K562 (cell line): ENCODE data around the gene DEPDC1B. TPM values are rescaled to one million over a fixed set of nuclear protein-coding genes. Genes with fewer than 3 reads are reported as not detected.

ENCODE experiments used
- ATAC-seq: fragments of 200-7000 bp; cut with Tn5 transposase; 3 replicates; pipeline ENCODE4 v1.9.1; 2020; ENCODE audit warnings: moderate library complexity
- BruUV-seq: library from RNA; stranded (reverse); fragments of 400-500 nt; replicated peaks from 2 replicates; lab custom pipeline; 2021; lab: Mats Ljungman, UMichigan
- CTCF ChIA-PET: fragments of 300-600 bp; formaldehyde crosslinking; extraction: SDS; loops from one replicate; lab custom pipeline; 2021; ENCODE audit warnings: low intra/inter-chr PET ratio; lab: Yijun Ruan, JAX
- POLR2A ChIA-PET: fragments of 300-600, 350-650 bp; sonication (Branson Sonifier 250); formaldehyde crosslinking; extraction: SDS; loops from one replicate; lab custom pipeline; 2021; ENCODE audit warnings: antibody characterized with exemption, inconsistent platforms; lab: Yijun Ruan, JAX
- DNase-seq, 4 experiments: peaks; one replicate each; pipeline versions ENCODE4 v3.0.0 to v3.0.0-alpha.2; 2011 to 2018; ENCODE audit warnings: low spot score in 3 of 4, mixed read lengths in 3 of 4; ENCODE audit errors: extremely low read depth in 1 of 4
- FAIRE-seq: peaks from 2 replicates; lab custom pipeline; 2011; peaks lifted over from hg19 to GRCh38; lab: Jason Lieb, UNC
- H2AFZ ChIP-seq: 2 replicates; pipeline ENCODE4 v1.6.0; 2011; ENCODE audit warnings: low read depth, low read length, control low read depth, inconsistent platforms
- H3K27ac ChIP-seq: fragments of 200-600 bp; 3 replicates; pipeline ENCODE4 v1.8.0; 2011; ENCODE audit warnings: low read depth, mild to moderate bottlenecking, control low read depth, inconsistent platforms, low read length, moderate library complexity, mixed read lengths; ENCODE audit errors: extremely low read depth
- H3K27me3 ChIP-seq, 2 experiments: fragments of 300-600 bp in 1 of 2; 2 replicates in 1 of 2; 3 replicates in 1 of 2; pipeline versions ENCODE4 v1.6.0 to v1.8.0; 2011; ENCODE audit warnings: inconsistent platforms in 2 of 2, low read length in 2 of 2, mild to moderate bottlenecking in 1 of 2, mixed read lengths in 1 of 2, moderate library complexity in 1 of 2; ENCODE audit not compliant: control insufficient read depth in 2 of 2, insufficient read depth in 2 of 2
- H3K36me3 ChIP-seq: fragments of 300-600 bp; 3 replicates; pipeline ENCODE4 v1.8.0; 2011; ENCODE audit warnings: mild to moderate bottlenecking, low read length, inconsistent platforms; ENCODE audit not compliant: control insufficient read depth, insufficient read depth
- H3K4me1 ChIP-seq, 2 experiments: fragments of 200-600 bp in 1 of 2; replicated peaks in 1 of 2; 2 replicates in 1 of 2; 3 replicates in 1 of 2; pipeline versions ENCODE4 v1.5.1 to v1.8.0; 2011; ENCODE audit warnings: inconsistent platforms in 2 of 2, low read length in 2 of 2, mild to moderate bottlenecking in 1 of 2, mixed read lengths in 1 of 2, moderate library complexity in 1 of 2; ENCODE audit not compliant: control insufficient read depth in 2 of 2, insufficient read depth in 2 of 2
- H3K4me2 ChIP-seq: 2 replicates; pipeline ENCODE4 v1.6.1; 2011; ENCODE audit warnings: low read length, control low read depth, inconsistent platforms, mixed read lengths; ENCODE audit not compliant: insufficient read depth
- H3K4me3 ChIP-seq: fragments of 200-600 bp; sonication (generic), shearing (Covaris generic); 2 replicates; pipeline ENCODE4 v1.5.1; 2016; ENCODE audit warnings: control low read depth, inconsistent platforms
- H3K79me2 ChIP-seq: fragments of 200-600 bp; 3 replicates; pipeline ENCODE4 v1.8.0; 2011; ENCODE audit warnings: low read length, inconsistent platforms; ENCODE audit not compliant: control insufficient read depth, insufficient read depth
- H3K9ac ChIP-seq, 2 experiments: 2 replicates each; pipeline versions ENCODE4 v1.6.0 to v1.6.1; 2011; ENCODE audit warnings: low read depth in 2 of 2, low read length in 2 of 2, control low read depth in 1 of 2, inconsistent platforms in 1 of 2, mild to moderate bottlenecking in 1 of 2, mixed read lengths in 1 of 2; ENCODE audit not compliant: insufficient read depth in 1 of 2
- H3K9me1 ChIP-seq: one replicate; pipeline ENCODE4 v1.6.0; 2011; ENCODE audit warnings: inconsistent platforms, mild to moderate bottlenecking, low read length, moderate library complexity; ENCODE audit not compliant: control insufficient read depth, insufficient read depth
- H3K9me3 ChIP-seq: replicated peaks from 2 replicates; pipeline ENCODE4 v1.5.1; 2011; ENCODE audit warnings: low read depth, low read length, inconsistent platforms; ENCODE audit not compliant: control insufficient read depth, insufficient read depth
- H4K20me1 ChIP-seq: replicated peaks from 2 replicates; pipeline ENCODE4 v1.6.1; 2011; ENCODE audit warnings: low read length, inconsistent platforms, mixed read lengths; ENCODE audit not compliant: control insufficient read depth, insufficient read depth
- COPS2 ChIP-seq: fragments of 450-650 bp; conservative IDR thresholded peaks from 2 replicates; pipeline ENCODE4 v1.6.1; 2016; ENCODE audit warnings: mild to moderate bottlenecking, moderate library complexity
- CREB1 ChIP-seq, 2 experiments: sonication (generic) in 1 of 2; formaldehyde crosslinking in 1 of 2; IDR thresholded peaks; 2 replicates each; pipeline versions ENCODE4 v1.6.1 to v1.8.0; 2012 to 2022; ENCODE audit warnings: inconsistent platforms in 1 of 2, mild to moderate bottlenecking in 1 of 2, missing genetic modification reagents in 1 of 2, moderate library complexity in 1 of 2
- DMBX1 ChIP-seq: fragments of 250-450 bp; sonication (Bioruptor Pico); IDR thresholded peaks from 2 replicates; pipeline ENCODE4 v1.8.0; 2022; ENCODE audit warnings: inconsistent platforms, mild to moderate bottlenecking, moderate library complexity, borderline replicate concordance
- HOXB6 ChIP-seq: fragments of 250-450 bp; sonication (Bioruptor Pico); IDR thresholded peaks from 2 replicates; pipeline ENCODE4 v1.5.1; 2022; ENCODE audit warnings: mild to moderate bottlenecking, borderline replicate concordance
- LARP7 ChIP-seq: fragments of 450-650 bp; IDR thresholded peaks from 2 replicates; pipeline ENCODE4 v1.6.1; 2016
- MAFG ChIP-seq: fragments of 450-650 bp; conservative IDR thresholded peaks from 2 replicates; pipeline ENCODE4 v1.6.1; 2016; ENCODE audit warnings: missing genetic modification characterization, missing compliant biosample characterization
- NCOA2 ChIP-seq, 2 experiments: fragments of 450-650 bp; IDR thresholded peaks; 2 replicates each; pipeline ENCODE4 v1.6.1; 2018; ENCODE audit warnings: mild to moderate bottlenecking in 2 of 2, moderate library complexity in 1 of 2; ENCODE audit not compliant: partially characterized antibody in 2 of 2
- SRSF3 ChIP-seq: fragments of 200-400 bp; formaldehyde crosslinking; IDR thresholded peaks from 2 replicates; pipeline ENCODE4 v1.6.1; 2016; ENCODE audit warnings: mild to moderate bottlenecking, low read length, moderate library complexity; ENCODE audit not compliant: insufficient read depth
- TAF15 ChIP-seq: fragments of 200-400 bp; formaldehyde crosslinking; IDR thresholded peaks from 2 replicates; pipeline ENCODE4 v1.6.1; 2017; ENCODE audit warnings: mild to moderate bottlenecking, low read depth, low read length, moderate library complexity
- ZNF766 ChIP-seq: fragments of 200-800 bp; sonication (Bioruptor generic); conservative IDR thresholded peaks from 2 replicates; pipeline ENCODE4 v1.6.1; 2016; ENCODE audit warnings: missing genetic modification characterization, missing compliant biosample characterization
- WGBS: fragments of 100-300 bp; shearing (Covaris generic); methylation state at CpG from one replicate; pipeline ENCODE4 v1.1.6; 2016; ENCODE audit warnings: low coverage, mixed read lengths; ENCODE audit not compliant: insufficient coverage; ENCODE audit errors: missing lambda C conversion rate; 5-methylcytosine and 5-hydroxymethylcytosine counted together
- in situ Hi-C: fragments of 300-500 bp; cut with MboI; formaldehyde crosslinking; loops from 4 replicates; pipeline ENCODE4 v1.15.0; 2018; ENCODE audit warnings: inconsistent platforms, mixed read lengths
- intact Hi-C: fragments of 100-400 bp; cut with micrococcal nuclease; formaldehyde crosslinking; loops from 2 replicates; pipeline ENCODE4 v1.14.2; 2022
- polyA plus RNA-seq, 8 experiments: library from polyadenylated mRNA; depleted of rRNA in 4 of 8; stranded (reverse) in 5 of 8; unstranded in 3 of 8; fragments of >200 nt; fragmentation: Nextera tagmentation in 2 of 8; fragmentation: Illumina TruSeq in 1 of 8; extraction: Ambion mirVana in 2 of 8; extraction: Trizol in 1 of 8; gene quantifications; 2 replicates each; pipeline versions ENCODE4 v1.2.1 to v1.2.3, GENCODE V29; 2011 to 2014; ENCODE audit warnings: inconsistent platforms in 1 of 8, missing spikeins in 1 of 8
- total RNA-seq, 7 experiments: library from RNA; depleted of rRNA in 6 of 7; stranded (reverse); fragments of >200 nt in 6 of 7; fragmentation: Illumina TruSeq in 2 of 7; extraction: Trizol in 2 of 7; gene quantifications; 2 replicates each; pipeline versions ENCODE4 v1.2.1 to v1.2.3, GENCODE V29; 2011 to 2021; ENCODE audit warnings: low replicate concordance in 1 of 7
- TF ChIP-seq, protein P1 (sequence below): fragments of 450-650 bp; conservative IDR thresholded peaks from 2 replicates; pipeline ENCODE4 v1.6.1; 2016; ENCODE audit warnings: missing genetic modification characterization, low read depth, mild to moderate bottlenecking, missing compliant biosample characterization, moderate library complexity

The DEPDC1B gene
- total and polyA plus RNA-seq, 9 of the 15 experiments (the other 6 are each of a cell fraction or from before 2014, with no cell fraction given), result 36.0 to 67.2 (median 44.5) TPM

DNA sequence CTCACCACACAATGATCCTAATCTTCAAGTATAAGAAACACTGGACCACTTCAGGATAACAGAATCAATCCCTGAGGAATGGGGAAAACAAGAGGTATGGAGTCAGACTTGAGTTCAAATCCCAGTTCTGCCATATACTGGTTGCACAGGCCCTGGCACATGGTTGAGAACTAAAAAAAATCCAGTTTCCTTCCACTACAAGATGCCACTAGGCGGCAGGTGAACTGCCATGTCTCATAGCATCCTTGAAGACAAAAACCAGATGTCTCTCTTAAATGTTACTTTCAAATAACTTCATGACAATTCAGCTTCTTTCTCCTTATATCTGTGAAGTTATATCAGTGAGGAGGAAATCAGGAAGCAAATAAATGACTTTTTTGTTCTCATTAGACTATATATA lies 11.0 kb downstream of the DEPDC1B start:
- in situ Hi-C loops, result loop anchor here (25.0 kb wide), 1 partner anchor 248 kb away; the partner anchor contains the start of genes ERCC8 and NDUFAF2
- peaks cover 88% of the 10 kb centered on the region for H3K79me2 ChIP-seq

DNA sequence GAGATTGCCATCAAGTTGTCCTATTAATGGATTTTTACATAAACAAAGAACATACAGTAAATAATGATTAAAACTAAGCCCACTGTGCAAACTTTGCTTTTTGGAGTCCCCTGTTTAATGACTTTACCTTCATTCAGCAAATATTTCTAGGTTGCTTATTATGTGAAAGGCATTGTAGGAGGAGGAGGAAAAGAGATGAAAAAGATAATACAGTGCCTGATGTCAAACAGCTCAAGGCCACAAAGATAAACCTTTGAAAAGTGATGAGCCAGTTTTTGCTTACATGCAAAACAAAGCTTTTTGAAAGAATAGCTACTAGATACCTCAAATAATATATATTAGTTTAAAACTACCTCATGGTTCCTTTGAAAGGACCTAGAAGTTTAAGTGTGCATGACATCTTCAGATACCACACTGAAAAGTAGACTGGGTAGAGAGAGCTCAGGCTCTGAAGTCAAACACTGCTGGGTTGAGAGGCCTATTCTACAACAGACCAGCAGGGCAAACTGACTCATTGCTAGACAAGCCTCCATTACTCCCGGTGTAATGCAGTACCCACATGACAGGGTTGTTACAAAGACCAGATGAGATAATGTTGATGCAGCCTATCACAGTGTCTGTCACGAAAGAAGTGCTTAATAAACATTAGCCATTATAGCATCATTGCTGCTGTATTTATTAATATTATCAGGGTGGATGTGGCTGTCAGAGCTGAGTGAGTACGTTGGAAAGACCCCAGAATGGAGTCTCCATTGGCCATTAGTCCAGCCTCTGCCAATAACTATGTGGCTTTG lies 11.8 kb downstream of the DEPDC1B start:
- Histone ChIP-seq H3K4me2 (peak overlapping the region; percentile 23; the same call in 1 of the 2 replicates), H3K4me3 (no peak overlapping the region)
- POLR2A ChIA-PET, result interaction anchor here (0.5 to 2.1 kb wide), 6 partner anchors 11 to 1013 kb away, joined by 3 to 10 read pairs (median 4); partner anchors contain the start of gene DEPDC1B
- TF ChIP-seq NCOA2 (IDR thresholded peaks at IDR 0.05; ENCODE audit: partially characterized antibody in 2 of 2) (no peak), DMBX1 (CRISPR knock-in tag) (no peak), CREB1 (IDR thresholded peaks at IDR 0.05) (no peak), CREB1 (CRISPR knock-in tag; IDR thresholded peaks at IDR 0.05) (0 out of 2 replicates have a peak, but pooled peaks have one; percentile 9), ZNF766 (peak; percentile 71; the same call in 1 of the 2 replicates), HOXB6 (no peak), SRSF3 (no peak), MAFG (0 out of 2 replicates have a peak, but pooled peaks have one; percentile 4)
- TF ChIP-seq, protein P1, sequence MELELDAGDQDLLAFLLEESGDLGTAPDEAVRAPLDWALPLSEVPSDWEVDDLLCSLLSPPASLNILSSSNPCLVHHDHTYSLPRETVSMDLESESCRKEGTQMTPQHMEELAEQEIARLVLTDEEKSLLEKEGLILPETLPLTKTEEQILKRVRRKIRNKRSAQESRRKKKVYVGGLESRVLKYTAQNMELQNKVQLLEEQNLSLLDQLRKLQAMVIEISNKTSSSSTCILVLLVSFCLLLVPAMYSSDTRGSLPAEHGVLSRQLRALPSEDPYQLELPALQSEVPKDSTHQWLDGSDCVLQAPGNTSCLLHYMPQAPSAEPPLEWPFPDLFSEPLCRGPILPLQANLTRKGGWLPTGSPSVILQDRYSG (tag), result no peak

More for the DNA sequence above, 11.0 kb downstream of the DEPDC1B start:
- no peaks in the 10 kb centered on the region for H3K9me1 ChIP-seq
- no TSS peak for BruUV-seq
- ATAC-seq (no peak), DNase-seq (no peak), FAIRE-seq (no peak)
- H3K9me3 ChIP-seq, result no peaks in the 10 kb centered on the region
- TF ChIP-seq COPS2 (no peak), TAF15 (no peak), LARP7 (no peak)
- H3K27ac ChIP-seq, result no peak overlapping the region
- no peak overlapping the region for H3K4me2 ChIP-seq
- intact Hi-C loops, result loop anchor here (5.0 kb wide), 1 partner anchor 153 kb away; the partner anchor contains the start of gene ELOVL7
- peaks cover 3% of the 10 kb centered on the region; the same call in 1 of the 2 replicates for H4K20me1 ChIP-seq
- ChIA-PET POLR2A (interaction anchor here (1.8 to 2.1 kb wide), 2 partner anchors 11 to 208 kb away, joined by 5 to 10 read pairs; partner anchors contain the start of gene DEPDC1B), CTCF (no interaction called here)
- WGBS, result 100% methylated on average over 1 of the region's 1 CpG
- H3K9ac ChIP-seq, result no peak overlapping the region
- H2AFZ ChIP-seq, result no peak overlapping the region
- H3K36me3 ChIP-seq, result peaks cover 26% of the 10 kb centered on the region
- H3K4me1 ChIP-seq, result peaks cover 0 to 21% of the 10 kb centered on the region in 2 experiments; a peak in 3 of 5 replicates
- no peak overlapping the region for H3K4me3 ChIP-seq
- no peaks in the 10 kb centered on the region for H3K27me3 ChIP-seq

More for the DNA sequence above, 11.8 kb downstream of the DEPDC1B start:
- DNase-seq (peak in 3 of 4 experiments; percentile 19 to 67 (median 47)), FAIRE-seq (peak; percentile 91), ATAC-seq (peak; percentile 99)
- no peak overlapping the region for H2AFZ ChIP-seq
- H3K9ac ChIP-seq, result no peak overlapping the region
- no peaks in the 10 kb centered on the region for H3K9me3 ChIP-seq
- peaks cover 3% of the 10 kb centered on the region; the same call in 1 of the 2 replicates for H4K20me1 ChIP-seq
- peaks cover 26% of the 10 kb centered on the region for H3K36me3 ChIP-seq
- H3K27ac ChIP-seq, result 0 out of 3 replicates have a peak overlapping the region, but pooled peaks have one; percentile 13
- no peaks in the 10 kb centered on the region for H3K27me3 ChIP-seq
- WGBS, result 19% methylated on average over 3 of the region's 3 CpGs
- intact Hi-C loops, result loop anchor here (5.0 kb wide), 1 partner anchor 154 kb away; the partner anchor contains the start of gene ELOVL7
- CTCF ChIA-PET, result interaction anchor here (0.6 kb wide), 1 partner anchor 273 kb away, joined by 3 read pairs; no protein-coding TSS in a partner anchor
- peaks cover 83% of the 10 kb centered on the region for H3K79me2 ChIP-seq
- in situ Hi-C loops, result loop anchor here (25.0 kb wide), 1 partner anchor 249 kb away; the partner anchor contains the start of genes ERCC8 and NDUFAF2
- BruUV-seq, result no TSS peak
- H3K4me1 ChIP-seq, result peaks cover 0 to 21% of the 10 kb centered on the region in 2 experiments; a peak in 3 of 5 replicates
- H3K9me1 ChIP-seq, result no peaks in the 10 kb centered on the region
